Neural cell (in vitro differentiated cells): ENCODE data around the gene ZNF562. TPM values are rescaled to one million over a fixed set of nuclear protein-coding genes. Genes with fewer than 3 reads are reported as not detected.

ENCODE experiments used
- H2AFZ ChIP-seq: fragments of 200-600, 300-800 bp; sonication (generic), shearing (Covaris generic); 2 replicates; pipeline ENCODE4 v1.6.0; 2014; ENCODE audit warnings: low read depth, mild to moderate bottlenecking, antibody characterized with exemption, low read length, moderate library complexity
- H3F3A ChIP-seq: fragments of 200-600 bp; shearing (Covaris generic); 2 replicates; pipeline ENCODE4 v1.6.1; 2016; ENCODE audit warnings: mild to moderate bottlenecking, moderate library complexity, mixed read lengths, antibody characterized with exemption, low read length; ENCODE audit not compliant: insufficient read depth, poor library complexity, severe bottlenecking
- H3K27ac ChIP-seq: fragments of 200-600, 300-800 bp; sonication (generic), shearing (Covaris generic); 2 replicates; pipeline ENCODE4 v1.5.1; 2014; ENCODE audit warnings: mild to moderate bottlenecking, low read length, moderate library complexity
- H3K27me3 ChIP-seq: fragments of 300-800, 200-600 bp; sonication (generic), shearing (Covaris generic); 2 replicates; pipeline ENCODE4 v1.6.0; 2014; ENCODE audit warnings: mild to moderate bottlenecking, low read depth, low read length, moderate library complexity; ENCODE audit not compliant: insufficient read depth
- H3K36me3 ChIP-seq: fragments of 300-800, 200-600 bp; sonication (generic), shearing (Covaris generic); 2 replicates; pipeline ENCODE4 v1.5.1; 2014; ENCODE audit warnings: mild to moderate bottlenecking, antibody characterized with exemption, low read length, moderate library complexity; ENCODE audit not compliant: insufficient read depth
- H3K4me2 ChIP-seq: fragments of 300-800, 200-600 bp; sonication (generic), shearing (Covaris generic); 2 replicates; pipeline ENCODE4 v1.6.0; 2014; ENCODE audit warnings: mild to moderate bottlenecking, low read length
- H3K4me3 ChIP-seq: fragments of 300-800, 200-600 bp; sonication (generic), shearing (Covaris generic); 2 replicates; pipeline ENCODE4 v1.5.1; 2014; ENCODE audit warnings: mild to moderate bottlenecking, low read length, moderate library complexity
- H3K79me2 ChIP-seq: fragments of 200-600 bp; shearing (Covaris generic); replicated peaks from 2 replicates; pipeline ENCODE4 v1.6.0; 2014; ENCODE audit warnings: mild to moderate bottlenecking, low read length, moderate library complexity; ENCODE audit not compliant: insufficient read depth
- H3K9ac ChIP-seq: fragments of 300-800, 200-600 bp; sonication (generic), shearing (Covaris generic); 2 replicates; pipeline ENCODE4 v1.6.1; 2016; ENCODE audit warnings: mild to moderate bottlenecking, low read length, mixed read lengths
- H3K9me2 ChIP-seq: fragments of 200-600 bp; shearing (Covaris generic); 2 replicates; pipeline ENCODE4 v1.6.1; 2016; ENCODE audit warnings: mild to moderate bottlenecking, low read length, mixed read lengths; ENCODE audit not compliant: insufficient read depth
- H3K9me3 ChIP-seq: fragments of 200-600, 300-800 bp; sonication (generic), shearing (Covaris generic); 2 replicates; pipeline ENCODE4 v1.6.1; 2016; ENCODE audit warnings: mild to moderate bottlenecking, mixed run types, low read length, moderate library complexity, mixed read lengths
- H4K20me1 ChIP-seq: fragments of 200-600 bp; shearing (Covaris generic); 2 replicates; pipeline ENCODE4 v1.6.1; 2016; ENCODE audit warnings: mild to moderate bottlenecking, mixed run types; ENCODE audit not compliant: insufficient read depth
- EP300 ChIP-seq: fragments of 450-650 bp; conservative IDR thresholded peaks from 2 replicates; pipeline ENCODE4 v1.6.1; 2014; ENCODE audit warnings: antibody characterized with exemption, mild to moderate bottlenecking, moderate library complexity; ENCODE audit not compliant: poor library complexity, severe bottlenecking
- EZH2 ChIP-seq: fragments of 200-600, 300-800 bp; shearing (Covaris generic), sonication (generic); IDR thresholded peaks from 2 replicates; pipeline ENCODE4 v1.6.1; 2014; ENCODE audit warnings: antibody characterized with exemption, low read length, borderline replicate concordance, mild to moderate bottlenecking; ENCODE audit not compliant: insufficient read depth, poor library complexity, severe bottlenecking
- MXI1 ChIP-seq: fragments of 450-650 bp; conservative IDR thresholded peaks from 2 replicates; pipeline ENCODE4 v1.6.1; 2014; ENCODE audit warnings: antibody characterized with exemption, mild to moderate bottlenecking; ENCODE audit not compliant: poor library complexity, severe bottlenecking
- POLR2AphosphoS5 ChIP-seq: IDR thresholded peaks from 2 replicates; pipeline ENCODE4 v1.6.1; 2012
- RAD21 ChIP-seq: fragments of 450-650 bp; conservative IDR thresholded peaks from 2 replicates; pipeline ENCODE4 v1.6.1; 2014; ENCODE audit warnings: antibody characterized with exemption, mild to moderate bottlenecking, moderate library complexity
- REST ChIP-seq: IDR thresholded peaks from 2 replicates; pipeline ENCODE4 v1.6.1; 2012; ENCODE audit warnings: borderline replicate concordance
- SMC3 ChIP-seq: fragments of 450-650 bp; conservative IDR thresholded peaks from 2 replicates; pipeline ENCODE4 v1.6.1; 2014; ENCODE audit warnings: antibody characterized with exemption, mild to moderate bottlenecking, moderate library complexity; ENCODE audit not compliant: poor library complexity
- TAF1 ChIP-seq: IDR thresholded peaks from 2 replicates; pipeline ENCODE4 v1.6.1; 2012; ENCODE audit warnings: low read depth
- polyA plus RNA-seq: library from polyadenylated mRNA; depleted of rRNA; stranded (reverse); fragments of >200 nt; gene quantifications from 2 replicates; pipeline ENCODE4 v1.2.3, GENCODE V29; 2014
- TF ChIP-seq, protein P1 (sequence below): fragments of 450-650 bp; IDR thresholded peaks from 2 replicates; pipeline ENCODE4 v1.5.1; 2014; ENCODE audit warnings: antibody characterized with exemption, mild to moderate bottlenecking, moderate library complexity; ENCODE audit not compliant: poor library complexity, severe bottlenecking

The ZNF562 gene
- polyA plus RNA-seq, 1 donor from 2014 or later, result 0.01 TPM

- no peaks in the 10 kb centered on the region for H3K9me2 ChIP-seq
- no peak overlapping the region for H3K4me3 ChIP-seq
- H3K79me2 ChIP-seq, result peaks cover 5% of the 10 kb centered on the region
- TF ChIP-seq RAD21 (no peak), POLR2AphosphoS5 (no peak), MXI1 (no peak), TAF1 (no peak), EP300 (no peak), EZH2 (no peak), SMC3 (no peak)
- TF ChIP-seq, protein P1, sequence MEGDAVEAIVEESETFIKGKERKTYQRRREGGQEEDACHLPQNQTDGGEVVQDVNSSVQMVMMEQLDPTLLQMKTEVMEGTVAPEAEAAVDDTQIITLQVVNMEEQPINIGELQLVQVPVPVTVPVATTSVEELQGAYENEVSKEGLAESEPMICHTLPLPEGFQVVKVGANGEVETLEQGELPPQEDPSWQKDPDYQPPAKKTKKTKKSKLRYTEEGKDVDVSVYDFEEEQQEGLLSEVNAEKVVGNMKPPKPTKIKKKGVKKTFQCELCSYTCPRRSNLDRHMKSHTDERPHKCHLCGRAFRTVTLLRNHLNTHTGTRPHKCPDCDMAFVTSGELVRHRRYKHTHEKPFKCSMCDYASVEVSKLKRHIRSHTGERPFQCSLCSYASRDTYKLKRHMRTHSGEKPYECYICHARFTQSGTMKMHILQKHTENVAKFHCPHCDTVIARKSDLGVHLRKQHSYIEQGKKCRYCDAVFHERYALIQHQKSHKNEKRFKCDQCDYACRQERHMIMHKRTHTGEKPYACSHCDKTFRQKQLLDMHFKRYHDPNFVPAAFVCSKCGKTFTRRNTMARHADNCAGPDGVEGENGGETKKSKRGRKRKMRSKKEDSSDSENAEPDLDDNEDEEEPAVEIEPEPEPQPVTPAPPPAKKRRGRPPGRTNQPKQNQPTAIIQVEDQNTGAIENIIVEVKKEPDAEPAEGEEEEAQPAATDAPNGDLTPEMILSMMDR, result no peak
- peaks cover 3% of the 10 kb centered on the region for H3K36me3 ChIP-seq
- H3F3A ChIP-seq, result no peaks in the 10 kb centered on the region
- H3K4me2 ChIP-seq, result no peak overlapping the region
- no peak overlapping the region for H3K27ac ChIP-seq
- no peak overlapping the region for H3K9ac ChIP-seq
- no peak overlapping the region for H2AFZ ChIP-seq
- no peaks in the 10 kb centered on the region for H4K20me1 ChIP-seq
- no peaks in the 10 kb centered on the region for H3K27me3 ChIP-seq
- H3K9me3 ChIP-seq, result no peaks in the 10 kb centered on the region
These were observed 47.0 kb downstream of the ZNF562 start for GRCh38 chr19:9627856-9628255.

DNA sequence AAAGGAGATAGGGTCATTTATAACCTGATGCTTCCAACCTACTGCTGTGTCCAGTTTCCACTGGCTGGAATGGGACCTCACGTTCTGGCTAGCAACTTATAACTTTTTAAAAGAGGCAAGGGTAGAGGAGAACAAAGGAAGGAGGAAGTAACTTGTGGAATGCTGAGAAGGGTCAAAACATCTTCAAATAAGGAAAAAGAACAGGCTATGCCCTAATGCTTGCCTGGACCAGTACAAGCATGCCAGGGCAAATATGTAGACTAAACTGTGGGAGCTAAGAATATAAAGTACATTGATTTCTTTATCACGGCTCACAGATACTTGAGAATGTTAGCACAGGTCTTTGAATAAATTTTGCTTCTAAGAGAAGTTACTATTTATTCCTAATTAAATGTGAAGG, 52.4 kb downstream of the ZNF562 start:
- no peak overlapping the region for H3K27ac ChIP-seq
- peaks cover 2% of the 10 kb centered on the region for H3F3A ChIP-seq
- H3K9me2 ChIP-seq, result no peaks in the 10 kb centered on the region
- peaks cover 30% of the 10 kb centered on the region for H3K79me2 ChIP-seq
- no peaks in the 10 kb centered on the region for H3K9me3 ChIP-seq
- H3K9ac ChIP-seq, result no peak overlapping the region
- H3K4me2 ChIP-seq, result peak overlapping the region; percentile 95
- TF ChIP-seq RAD21, result no peak
- no peak for TF ChIP-seq EP300
- TF ChIP-seq EZH2, result no peak
- TF ChIP-seq TAF1, result no peak
- no peak for TF ChIP-seq MXI1
- TF ChIP-seq POLR2AphosphoS5, result no peak
- TF ChIP-seq SMC3, result no peak
- no peaks in the 10 kb centered on the region for H3K27me3 ChIP-seq
- no peak overlapping the region for H2AFZ ChIP-seq
- H3K36me3 ChIP-seq, result no peaks in the 10 kb centered on the region
- H3K4me3 ChIP-seq, result peak overlapping the region; percentile 87
- no peaks in the 10 kb centered on the region for H4K20me1 ChIP-seq

DNA sequence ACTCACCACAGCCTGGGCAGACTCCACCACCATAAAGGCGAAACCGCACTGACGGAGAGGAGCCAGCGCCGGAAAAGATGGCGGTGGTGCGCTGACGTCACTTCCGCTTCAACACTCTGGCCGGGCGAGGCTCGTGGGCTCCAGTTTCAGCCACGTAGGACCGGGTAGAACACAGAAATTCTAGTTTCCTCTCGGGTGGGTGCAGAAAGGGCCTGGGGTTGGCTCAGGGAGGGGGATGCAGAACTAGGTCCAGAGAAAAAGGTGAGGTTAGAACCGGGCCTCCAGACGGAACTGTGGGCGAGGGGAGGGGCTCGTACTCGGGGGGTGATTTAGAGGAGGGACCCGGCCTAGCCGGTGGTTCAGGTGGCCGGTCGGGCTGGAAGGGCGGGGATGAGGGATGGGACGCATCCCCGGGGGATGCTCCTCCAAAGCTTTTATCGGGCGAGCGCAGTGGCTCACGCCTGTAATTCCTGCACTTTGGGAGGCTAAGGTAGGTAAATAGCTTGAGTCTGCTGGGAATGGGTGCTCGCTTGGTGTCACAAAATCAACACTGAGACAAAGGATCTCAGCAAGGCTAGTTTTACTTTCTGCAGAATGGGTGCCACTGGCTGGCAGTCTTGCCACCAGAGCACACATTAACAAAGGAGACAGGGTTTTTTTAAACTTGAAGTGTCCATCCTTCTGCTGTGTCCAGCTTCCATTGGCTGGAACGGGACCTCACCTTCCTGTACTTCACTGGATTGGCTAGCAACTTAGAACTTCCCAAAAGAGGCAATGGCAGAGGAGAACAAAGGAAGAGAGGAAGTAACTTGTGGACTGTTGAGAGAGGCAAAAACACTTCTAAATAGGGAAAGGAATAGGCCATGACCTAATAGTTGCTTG, 53.5 kb downstream of the ZNF562 start, which contains the start of gene ZNF561:
Gene ZNF561, minus strand, starts transcription at position 77 of the 882 bp plus-strand sequence. CDS start 1,776 bp downstream, outside the sequence.
- H3F3A ChIP-seq, result peaks cover 2% of the 10 kb centered on the region
- H2AFZ ChIP-seq, result peak within 1 kb of the TSS; percentile 96
- H3K4me3 ChIP-seq, result peak within 1 kb of the TSS; percentile 87
- peak within 1 kb of the TSS; percentile 99 for H3K27ac ChIP-seq
- TF ChIP-seq EP300 (peak; percentile 63), REST (peak; percentile 64), RAD21 (no peak), MXI1 (peak; percentile 84), EZH2 (no peak), POLR2AphosphoS5 (peak; percentile 91), SMC3 (peak; percentile 49), TAF1 (peak; percentile 65)
- TF ChIP-seq, protein P1, result peak; percentile 11
- peaks cover 30% of the 10 kb centered on the region for H3K79me2 ChIP-seq
- H3K36me3 ChIP-seq, result no peaks in the 10 kb centered on the region
- no peaks in the 10 kb centered on the region for H4K20me1 ChIP-seq
- peak within 1 kb of the TSS; percentile 95 for H3K4me2 ChIP-seq
- H3K9ac ChIP-seq, result peak within 1 kb of the TSS; percentile 98
- H3K9me2 ChIP-seq, result no peaks in the 10 kb centered on the region
- H3K27me3 ChIP-seq, result no peaks in the 10 kb centered on the region
- H3K9me3 ChIP-seq, result no peaks in the 10 kb centered on the region
